HepG2 (cell line): ENCODE measurements around the gene MIR17HG. TPM values are rescaled to one million over a fixed set of nuclear protein-coding genes. Genes with fewer than 3 reads are reported as not detected.

Source experiments
- BATF2 ChIP-seq: sonication (generic); formaldehyde crosslinking; IDR thresholded peaks from 2 replicates; pipeline ENCODE4 v1.8.0; 2022; ENCODE audit warnings: mild to moderate bottlenecking, missing genetic modification reagents, moderate library complexity
- BCL6 ChIP-seq: IDR thresholded peaks from 2 replicates; pipeline ENCODE4 v1.6.1; 2016; ENCODE audit warnings: missing genetic modification reagents, missing compliant biosample characterization
- ETV5 ChIP-seq: IDR thresholded peaks from 2 replicates; pipeline ENCODE4 v1.6.1; 2018; ENCODE audit warnings: missing biosample characterization, missing genetic modification reagents, inconsistent platforms, borderline replicate concordance
- ETV6 ChIP-seq: sonication (generic); formaldehyde crosslinking; conservative IDR thresholded peaks from 2 replicates; pipeline ENCODE4 v1.4.0; 2020; ENCODE audit warnings: missing genetic modification reagents
- GATA4 ChIP-seq: sonication (generic); IDR thresholded peaks from 2 replicates; pipeline ENCODE4 v1.6.1; 2016; ENCODE audit warnings: antibody characterized with exemption, low read depth, borderline replicate concordance
- GATAD2A ChIP-seq: IDR thresholded peaks from 2 replicates; pipeline ENCODE4 v1.6.1; 2016
- HINFP ChIP-seq: sonication (generic); formaldehyde crosslinking; IDR thresholded peaks from 2 replicates; pipeline ENCODE4 v1.4.0; 2020; ENCODE audit warnings: low read depth, mild to moderate bottlenecking, missing genetic modification reagents
- MED1 ChIP-seq: sonication (generic); formaldehyde crosslinking; IDR thresholded peaks from 2 replicates; pipeline ENCODE4 v1.4.0; 2020; ENCODE audit warnings: missing genetic modification reagents
- MTF2 ChIP-seq: sonication (generic); formaldehyde crosslinking; IDR thresholded peaks from 2 replicates; pipeline ENCODE4 v1.5.0; 2020; ENCODE audit warnings: missing genetic modification reagents, borderline replicate concordance
- MXD1 ChIP-seq: sonication (generic); formaldehyde crosslinking; IDR thresholded peaks from 2 replicates; pipeline ENCODE4 v1.4.0; 2020; ENCODE audit warnings: mild to moderate bottlenecking, missing genetic modification reagents
- NKX3-1 ChIP-seq: sonication (generic); formaldehyde crosslinking; IDR thresholded peaks from 2 replicates; pipeline ENCODE4 v1.5.0; 2020; ENCODE audit warnings: missing genetic modification reagents
- PAXIP1 ChIP-seq: sonication (generic); formaldehyde crosslinking; conservative IDR thresholded peaks from 2 replicates; pipeline ENCODE4 v1.4.0; 2020; ENCODE audit warnings: mild to moderate bottlenecking, missing genetic modification reagents, moderate library complexity
- RBFOX2 ChIP-seq: fragments of 200-400 bp; formaldehyde crosslinking; IDR thresholded peaks from 2 replicates; pipeline ENCODE4 v1.6.1; 2017; ENCODE audit warnings: low read depth, mild to moderate bottlenecking, low read length
- RBM39 ChIP-seq: fragments of 200-400 bp; formaldehyde crosslinking; IDR thresholded peaks from one replicate; pipeline ENCODE4 v1.6.1; 2018; ENCODE audit warnings: antibody characterized with exemption, mild to moderate bottlenecking, low read depth, low read length; ENCODE audit not compliant: poor library complexity, severe bottlenecking
- SIN3A ChIP-seq: IDR thresholded peaks from 2 replicates; pipeline ENCODE4 v1.6.1; 2011; ENCODE audit warnings: low read depth, mild to moderate bottlenecking, control low read depth, low read length, borderline replicate concordance
- TCF7 ChIP-seq: sonication (generic); IDR thresholded peaks from 2 replicates; pipeline ENCODE4 v1.6.1; 2016; ENCODE audit warnings: antibody characterized with exemption, low read depth
- TCF7L2 ChIP-seq: IDR thresholded peaks from 2 replicates; pipeline ENCODE4 v1.6.1; 2011; ENCODE audit warnings: mild to moderate bottlenecking, low read depth, low read length, moderate library complexity
- YEATS4 ChIP-seq: sonication (generic); formaldehyde crosslinking; IDR thresholded peaks from 2 replicates; pipeline ENCODE4 v1.4.0; 2020; ENCODE audit warnings: missing genetic modification reagents, borderline replicate concordance
- ZBTB37 ChIP-seq: sonication (generic); formaldehyde crosslinking; IDR thresholded peaks from 2 replicates; pipeline ENCODE4 v1.4.0; 2020; ENCODE audit warnings: mild to moderate bottlenecking, missing genetic modification reagents
- ZNF644 ChIP-seq: IDR thresholded peaks from 2 replicates; pipeline ENCODE4 v1.6.1; 2016; ENCODE audit warnings: low read depth
- ZNF709 ChIP-seq: sonication (generic); formaldehyde crosslinking; IDR thresholded peaks from 2 replicates; pipeline ENCODE4 v1.5.0; 2020; ENCODE audit warnings: mild to moderate bottlenecking, missing genetic modification reagents
- ZNF790 ChIP-seq: sonication (generic); formaldehyde crosslinking; IDR thresholded peaks from 2 replicates; pipeline ENCODE4 v1.8.0; 2022; ENCODE audit warnings: missing genetic modification reagents, mild to moderate bottlenecking, borderline replicate concordance
- polyA plus RNA-seq, 8 experiments: library from polyadenylated mRNA; depleted of rRNA in 3 of 8; stranded (reverse) in 7 of 8; unstranded in 1 of 8; fragments of >200 nt; fragmentation: Illumina TruSeq in 4 of 8; extraction: Trizol in 4 of 8; gene quantifications; 2 replicates each; pipeline versions ENCODE4 v1.2.1 to v1.2.3, GENCODE V29; 2011 to 2016; ENCODE audit warnings: low read depth in 4 of 8, missing spikeins in 1 of 8, mixed read lengths in 1 of 8; ENCODE audit not compliant: insufficient read depth in 1 of 8
- total RNA-seq, 5 experiments: library from RNA; depleted of rRNA; stranded (reverse); fragments of >200 nt; fragmentation: Illumina TruSeq; extraction: Trizol; gene quantifications; 2 replicates each; pipeline ENCODE4 v1.2.3, GENCODE V29; 2016; ENCODE audit warnings: low read depth in 1 of 5

The MIR17HG gene
- total and polyA plus RNA-seq, 2 of the 13 experiments (the other 11 are each of a cell fraction or from before 2014, with no cell fraction given), result 2.5 to 12.3 TPM

GRCh38 chr13:91347202-91347995 lies at the start of gene MIR17HG (continued):
- peak; percentile 99 for TF ChIP-seq RBFOX2
- TF ChIP-seq MTF2 (CRISPR knock-in tag), result no peak
- 0 out of 2 replicates have a peak, but pooled peaks have one; percentile 20 for TF ChIP-seq MED1 (CRISPR knock-in tag)
- TF ChIP-seq TCF7, result no peak
- TF ChIP-seq YEATS4, result peak; percentile 88
- peak; percentile 25; the same call in 1 of the 2 replicates for TF ChIP-seq GATAD2A (CRISPR knock-in tag)
- TF ChIP-seq NKX3-1 (CRISPR knock-in tag), result 0 out of 2 replicates have a peak, but pooled peaks have one; percentile 10
- TF ChIP-seq SIN3A, result peak; percentile 65; the same call in 1 of the 2 replicates
- no peak for TF ChIP-seq ZNF709
- 0 out of 2 replicates have a peak, but pooled peaks have one; percentile 7 for TF ChIP-seq ETV5 (CRISPR knock-in tag)
- peak; percentile 54; the same call in 1 of the 2 replicates for TF ChIP-seq HINFP (CRISPR knock-in tag)
- peak; percentile 75; the same call in 1 of the 2 replicates for TF ChIP-seq BATF2 (CRISPR knock-in tag)
- peak; percentile 4; the same call in 1 of the 2 replicates for TF ChIP-seq BCL6 (CRISPR knock-in tag)
- TF ChIP-seq MXD1 (CRISPR knock-in tag), result peak; percentile 66
- 0 out of 2 replicates have a peak, but pooled peaks have one; percentile 49 for TF ChIP-seq ETV6
- TF ChIP-seq ZBTB37 (CRISPR knock-in tag), result no peak
- 0 out of 2 replicates have a peak, but pooled peaks have one; percentile 23 for TF ChIP-seq GATA4
- no peak for TF ChIP-seq TCF7L2
- TF ChIP-seq ZNF644 (CRISPR knock-in tag), result no peak
- TF ChIP-seq PAXIP1 (CRISPR knock-in tag), result no peak; the same call in 1 of the 2 replicates
- peak; percentile 34; the same call in 1 of the 2 replicates for TF ChIP-seq ZNF790 (CRISPR knock-in tag)
- TF ChIP-seq RBM39, result peak; percentile 96
